Body of pancreas (tissue), 4 donors: ENCODE data around the gene SCAP. TPM values are rescaled to one million over a fixed set of nuclear protein-coding genes. Genes with fewer than 3 reads are reported as not detected.

ENCODE experiments used
- ATAC-seq: fragments of 150-250 bp; one replicate; pipeline ENCODE4 v1.9.1; 2016
- DNase-seq, 4 donors: peaks; one replicate each; pipeline ENCODE4 v3.0.0-alpha.2; 2019
- H3K27ac ChIP-seq, 4 donors: fragments of 200-600 bp; sonication (generic); 1 replicate in 3 of 4; 2 replicates in 1 of 4; pipeline versions ENCODE4 v1.5.1 to v1.6.1; 2016 to 2019; ENCODE audit warnings: mild to moderate bottlenecking in 1 of 4, mixed read lengths in 1 of 4, moderate library complexity in 1 of 4
- H3K27me3 ChIP-seq, 2 donors: fragments of 200-600 bp; sonication (generic); one replicate each; pipeline ENCODE4 v1.6.0; 2016; ENCODE audit warnings: mild to moderate bottlenecking in 1 of 2
- H3K36me3 ChIP-seq, 2 donors: fragments of 200-600 bp; sonication (generic); replicated peaks in 1 of 2; 2 replicates each; pipeline ENCODE4 v1.5.1; 2016; ENCODE audit warnings: low read depth in 2 of 2; ENCODE audit not compliant: insufficient read depth in 1 of 2
- H3K4me1 ChIP-seq: fragments of 200-600 bp; sonication (generic); one replicate; pipeline ENCODE4 v1.6.0; 2016
- H3K4me3 ChIP-seq, 2 donors: fragments of 200-600 bp; sonication (generic); 1 replicate in 1 of 2; 2 replicates in 1 of 2; pipeline ENCODE4 v1.5.1; 2016 to 2019
- H3K9me3 ChIP-seq, 3 donors: fragments of 200-600 bp; sonication (generic); 1 replicate in 2 of 3; 2 replicates in 1 of 3; pipeline ENCODE4 v1.5.1; 2016
- POLR2A ChIP-seq, 3 donors: fragments of 450-650 bp; IDR thresholded peaks; one replicate each; pipeline ENCODE4 v1.6.1; 2016; ENCODE audit warnings: antibody characterized with exemption in 3 of 3, mild to moderate bottlenecking in 2 of 3
- WGBS, 2 donors: methylation state at CpG; one replicate each; pipeline ENCODE4 v1.1.5; 2017; 5-methylcytosine and 5-hydroxymethylcytosine counted together
- intact Hi-C: fragments of 100-400 bp; cut with DNase I; formaldehyde crosslinking; loops from one replicate; pipeline ENCODE4 v1.15.1; 2023
- total RNA-seq, 2 donors: library from RNA; depleted of rRNA; stranded (reverse); fragments of >200 nt; gene quantifications; one replicate each; pipeline ENCODE4 v1.1.0, GENCODE V29; 2016
- TF ChIP-seq, protein P1 (sequence below), 7 experiments: fragments of 450-650 bp in 4 of 7; fragments of 200-600 bp in 3 of 7; sonication (generic) in 3 of 7; IDR thresholded peaks; one replicate each; pipeline ENCODE4 v1.5.1; 2016 to 2019; ENCODE audit warnings: antibody characterized with exemption in 7 of 7

The SCAP gene
- total RNA-seq, 2 donors from 2014 or later = 56.6 to 122 TPM

DNA sequence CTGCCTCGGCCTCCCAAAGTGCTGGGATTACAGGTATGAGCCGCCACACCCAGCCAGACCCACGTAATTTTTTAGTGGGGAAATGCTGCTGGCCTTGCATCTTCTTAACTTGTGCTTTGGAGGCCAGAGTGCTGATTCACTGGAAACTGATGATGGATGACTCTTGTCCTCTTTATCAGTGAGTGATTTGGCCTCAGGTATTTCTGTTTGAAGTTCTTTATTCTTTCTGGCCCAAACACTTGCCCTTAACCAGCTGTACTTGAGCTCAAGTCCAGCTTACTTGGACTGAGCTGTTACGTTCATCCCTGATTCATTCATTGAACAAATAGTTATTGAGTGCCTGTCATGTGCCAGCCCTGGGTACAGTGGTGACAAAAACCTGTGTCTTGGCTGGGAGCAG, 90.7 kb downstream of the SCAP start:
- peaks cover 45% of the 10 kb centered on the region for H3K4me1 ChIP-seq
- no peak for TF ChIP-seq POLR2A (IDR thresholded peaks at IDR 0.05)
- TF ChIP-seq, protein P1, sequence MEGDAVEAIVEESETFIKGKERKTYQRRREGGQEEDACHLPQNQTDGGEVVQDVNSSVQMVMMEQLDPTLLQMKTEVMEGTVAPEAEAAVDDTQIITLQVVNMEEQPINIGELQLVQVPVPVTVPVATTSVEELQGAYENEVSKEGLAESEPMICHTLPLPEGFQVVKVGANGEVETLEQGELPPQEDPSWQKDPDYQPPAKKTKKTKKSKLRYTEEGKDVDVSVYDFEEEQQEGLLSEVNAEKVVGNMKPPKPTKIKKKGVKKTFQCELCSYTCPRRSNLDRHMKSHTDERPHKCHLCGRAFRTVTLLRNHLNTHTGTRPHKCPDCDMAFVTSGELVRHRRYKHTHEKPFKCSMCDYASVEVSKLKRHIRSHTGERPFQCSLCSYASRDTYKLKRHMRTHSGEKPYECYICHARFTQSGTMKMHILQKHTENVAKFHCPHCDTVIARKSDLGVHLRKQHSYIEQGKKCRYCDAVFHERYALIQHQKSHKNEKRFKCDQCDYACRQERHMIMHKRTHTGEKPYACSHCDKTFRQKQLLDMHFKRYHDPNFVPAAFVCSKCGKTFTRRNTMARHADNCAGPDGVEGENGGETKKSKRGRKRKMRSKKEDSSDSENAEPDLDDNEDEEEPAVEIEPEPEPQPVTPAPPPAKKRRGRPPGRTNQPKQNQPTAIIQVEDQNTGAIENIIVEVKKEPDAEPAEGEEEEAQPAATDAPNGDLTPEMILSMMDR (IDR thresholded peaks at IDR 0.05) = no peak
- H3K36me3 ChIP-seq = no peaks in the 10 kb centered on the region
- intact Hi-C loops = no loop called here
- H3K4me3 ChIP-seq = no peak overlapping the region
- H3K27me3 ChIP-seq = no peaks in the 10 kb centered on the region
- DNase-seq = no peak
- peak overlapping the region in 2 of 4 donors; percentile 3 to 36 for H3K27ac ChIP-seq
- H3K9me3 ChIP-seq = no peaks in the 10 kb centered on the region
- ATAC-seq = no peak
- 59 to 63% methylated on average over 4 of the region's 4 CpGs for WGBS, 2 donors

DNA sequence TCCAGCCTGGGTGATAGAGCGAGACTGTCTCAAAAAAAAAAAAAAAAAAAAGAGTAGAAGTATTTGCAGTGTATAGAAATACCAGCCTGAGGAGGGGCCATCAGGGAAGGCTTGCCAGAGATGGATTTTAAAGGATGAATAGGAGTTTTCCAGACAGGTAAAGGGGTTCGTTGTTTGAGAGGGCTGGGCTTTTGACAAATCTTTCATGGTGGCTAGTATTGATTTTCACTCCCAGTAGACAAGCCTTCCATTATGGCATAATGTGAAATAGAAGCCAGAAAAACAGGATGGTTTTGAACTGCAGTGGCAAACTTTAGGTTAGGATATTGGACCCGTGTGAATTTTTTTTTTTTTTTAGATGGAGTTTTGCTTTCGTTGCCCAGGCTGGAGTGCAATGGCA, 91.3 kb downstream of the SCAP start:
- ATAC-seq (no peak), DNase-seq (no peak)
- H3K27me3 ChIP-seq = no peaks in the 10 kb centered on the region
- peak overlapping the region in 1 of 4 donors; percentile 3 for H3K27ac ChIP-seq
- H3K4me3 ChIP-seq = no peak overlapping the region
- WGBS, 2 donors = 64 to 67% methylated on average over 4 of the region's 4 CpGs
- intact Hi-C loops = no loop called here
- H3K9me3 ChIP-seq = no peaks in the 10 kb centered on the region
- TF ChIP-seq, protein P1 (IDR thresholded peaks at IDR 0.05) = no peak
- TF ChIP-seq POLR2A (IDR thresholded peaks at IDR 0.05) = no peak
- no peaks in the 10 kb centered on the region for H3K36me3 ChIP-seq
- H3K4me1 ChIP-seq = peaks cover 51% of the 10 kb centered on the region

DNA sequence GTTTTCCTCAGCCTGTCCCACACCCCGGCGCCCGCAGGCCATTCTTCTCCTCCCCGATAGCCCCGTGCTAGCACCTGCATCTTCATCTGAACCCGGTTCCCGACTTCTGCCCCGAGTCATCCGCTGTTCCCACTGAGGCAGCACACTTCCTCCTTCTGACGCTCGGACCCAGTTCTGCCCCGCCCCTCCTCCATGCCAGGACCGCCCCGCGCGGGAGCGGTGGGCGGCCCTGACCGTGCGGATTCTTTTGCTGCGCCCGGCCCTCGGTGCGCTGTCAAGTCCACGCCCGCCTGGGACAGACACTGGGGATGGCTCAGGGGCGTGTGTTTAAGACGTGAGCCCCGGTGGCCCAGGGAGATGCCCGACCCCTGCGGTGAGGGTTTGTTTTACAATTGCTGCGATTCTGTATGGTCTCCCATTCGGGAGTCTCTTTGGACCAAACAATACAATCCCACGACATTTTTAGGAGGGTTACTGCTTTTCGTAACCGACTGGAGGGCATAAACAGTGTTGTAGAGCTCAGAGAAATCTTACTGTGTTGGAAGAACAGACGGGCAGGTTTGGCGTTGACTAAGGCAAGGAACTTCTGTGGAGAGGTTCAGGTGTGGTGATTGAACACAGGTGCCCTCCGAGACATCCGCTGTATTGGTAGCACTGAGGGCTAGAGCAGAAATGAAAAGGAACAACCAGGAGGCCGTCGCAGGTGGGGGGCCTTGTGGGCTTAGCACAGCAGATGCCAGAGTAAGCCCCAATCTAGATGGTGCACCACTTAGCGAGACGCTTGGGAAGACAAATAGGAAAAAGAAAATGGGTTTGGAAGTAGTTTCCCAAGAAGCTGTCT, 94.2 kb downstream of the SCAP start:
- ATAC-seq (peak; percentile 57), DNase-seq (peak; percentile 75 to 86 (median 80))

DNA sequence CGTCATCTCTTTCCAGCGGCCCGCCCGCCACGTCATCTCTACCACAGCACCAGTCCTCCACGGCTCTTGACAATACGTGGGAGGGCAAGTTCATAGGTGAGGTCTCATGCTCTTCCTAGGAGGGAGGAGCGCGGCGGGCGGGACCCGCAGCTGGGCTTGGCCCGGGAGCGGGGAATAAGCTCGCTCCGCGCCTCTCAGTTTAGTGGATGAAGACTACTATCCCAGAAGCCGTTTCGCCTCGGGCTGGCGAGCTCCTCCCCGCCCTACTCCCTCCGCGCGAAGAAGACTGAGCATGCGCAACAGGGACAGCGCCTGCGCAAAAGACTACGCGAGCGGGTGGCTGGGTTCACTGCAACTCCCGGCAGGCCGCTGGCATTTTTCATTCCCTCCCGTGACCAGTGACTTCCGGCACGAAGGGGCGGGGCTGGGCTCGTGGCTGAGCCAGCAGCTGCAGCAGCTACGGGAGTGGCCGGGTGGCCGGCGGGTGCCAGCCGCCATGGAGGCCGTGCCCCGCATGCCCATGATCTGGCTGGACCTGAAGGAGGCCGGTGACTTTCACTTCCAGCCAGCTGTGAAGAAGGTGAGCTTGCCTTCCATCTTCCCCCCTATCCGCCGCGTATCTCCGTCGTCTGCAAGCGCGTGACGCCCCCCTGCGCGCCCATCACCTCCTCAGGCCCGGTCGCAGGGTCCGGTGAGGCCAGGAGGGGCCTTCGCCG, 95.0 kb downstream of the SCAP start, which contains the start of gene PTPN23:
TSS of gene PTPN23 (plus strand) at position 421 of the 716 bp plus-strand sequence. CDS start at position 497, 76 bp downstream.
- intact Hi-C loops = no loop called here
- ATAC-seq (peak; percentile 94), DNase-seq (peak; percentile 99 to 100 (median 99))
- H3K27me3 ChIP-seq = no peaks in the 10 kb centered on the region
- H3K4me3 ChIP-seq = peak within 1 kb of the TSS; percentile 84 to 91
- H3K4me1 ChIP-seq = peaks cover 49% of the 10 kb centered on the region
- WGBS, 2 donors = 0% methylated on average over 28 to 59 of the region's 61 CpGs
- no peaks in the 10 kb centered on the region for H3K36me3 ChIP-seq
- TF ChIP-seq, protein P1 (IDR thresholded peaks at IDR 0.05) = peak in 1 of 7 experiments; percentile 11
- peak; percentile 90 to 96 (median 96) for TF ChIP-seq POLR2A (IDR thresholded peaks at IDR 0.05)
- peak within 1 kb of the TSS; percentile 86 to 96 (median 94) for H3K27ac ChIP-seq
- no peaks in the 10 kb centered on the region for H3K9me3 ChIP-seq

More for the DNA sequence above, 94.2 kb downstream of the SCAP start:
- Histone ChIP-seq H3K36me3 (no peaks in the 10 kb centered on the region), H3K4me1 (peaks cover 55% of the 10 kb centered on the region), H3K27me3 (no peaks in the 10 kb centered on the region), H3K27ac (peak overlapping the region; percentile 86 to 96 (median 94)), H3K9me3 (no peaks in the 10 kb centered on the region), H3K4me3 (peak overlapping the region; percentile 84 to 91)
- 3 to 6% methylated on average over 27 to 44 of the region's 44 CpGs for WGBS, 2 donors
- intact Hi-C loops = no loop called here
- TF ChIP-seq, protein P1 (IDR thresholded peaks at IDR 0.05) = peak in 1 of 7 experiments; percentile 1
- no peak for TF ChIP-seq POLR2A (IDR thresholded peaks at IDR 0.05)
